SJCRH30 (cell line): ENCODE results near the gene NCS1. TPM values are rescaled to one million over a fixed set of nuclear protein-coding genes. Genes with fewer than 3 reads are reported as not detected.

Experiments
- DNase-seq, 2 experiments: peaks; one replicate each; pipeline ENCODE4 v3.0.0-alpha.2; 2015 to 2020
- H3K27ac ChIP-seq: fragments of 250-450 bp; sonication (Bioruptor Pico); 2 replicates; pipeline ENCODE4 v1.5.1; 2020; ENCODE audit warnings: mild to moderate bottlenecking, moderate library complexity
- H3K27me3 ChIP-seq: fragments of 250-450 bp; sonication (Bioruptor Pico); 2 replicates; pipeline ENCODE4 v1.5.1; 2020; ENCODE audit warnings: mild to moderate bottlenecking, moderate library complexity
- H3K36me3 ChIP-seq: fragments of 250-450 bp; sonication (Bioruptor Pico); 2 replicates; pipeline ENCODE4 v1.5.1; 2020; ENCODE audit warnings: mild to moderate bottlenecking, moderate library complexity
- H3K4me1 ChIP-seq: fragments of 250-450 bp; sonication (Bioruptor Pico); 2 replicates; pipeline ENCODE4 v1.5.1; 2020; ENCODE audit warnings: mild to moderate bottlenecking, moderate library complexity
- H3K4me3 ChIP-seq: fragments of 250-450 bp; sonication (Bioruptor Pico); 2 replicates; pipeline ENCODE4 v1.5.1; 2020; ENCODE audit warnings: mild to moderate bottlenecking, moderate library complexity
- H3K9me3 ChIP-seq: fragments of 250-450 bp; sonication (Bioruptor Pico); replicated peaks from 2 replicates; pipeline ENCODE4 v1.5.1; 2020; ENCODE audit warnings: mild to moderate bottlenecking, moderate library complexity
- total RNA-seq: library from RNA; depleted of rRNA; stranded (reverse); fragments of >200 nt; shearing (Covaris generic); gene quantifications from 2 replicates; pipeline ENCODE4 v1.2.3, GENCODE V29; 2014; rRNA removed

The NCS1 gene
- total RNA-seq, 1 experiment from 2014 or later, result 86.2 TPM

GRCh38 chr9:130285271-130285670 is 113.1 kb downstream of the NCS1 start:
- no peak for DNase-seq
- no peak overlapping the region for H3K4me3 ChIP-seq

GRCh38 chr9:130286072-130286770 is 114.0 kb downstream of the NCS1 start:
- Histone ChIP-seq H3K4me1 (peaks cover 51% of the 10 kb centered on the region), H3K27ac (no peak overlapping the region), H3K4me3 (no peak overlapping the region), H3K9me3 (no peaks in the 10 kb centered on the region), H3K36me3 (no peaks in the 10 kb centered on the region), H3K27me3 (no peaks in the 10 kb centered on the region; the same call in 1 of the 2 replicates)
- DNase-seq, result no peak

More at GRCh38 chr9:130285271-130285670, 113.1 kb downstream of the NCS1 start:
- H3K27ac ChIP-seq, result no peak overlapping the region
- H3K27me3 ChIP-seq, result no peaks in the 10 kb centered on the region; the same call in 1 of the 2 replicates
- H3K9me3 ChIP-seq, result no peaks in the 10 kb centered on the region
- H3K36me3 ChIP-seq, result no peaks in the 10 kb centered on the region
- peaks cover 43% of the 10 kb centered on the region for H3K4me1 ChIP-seq

Other genes starting within 250 kb of the NCS1 start
- 46.3 and 56.9 TPM in 2 replicates for gene FNBP1, start 129.2 kb upstream of the NCS1 start, total RNA-seq
- 33.2 and 35.2 TPM in 2 replicates for gene GPR107, start 118.5 kb upstream of the NCS1 start, total RNA-seq
- gene HMCN2, start 93.4 kb downstream of the NCS1 start, total RNA-seq, result 5.6 and 5.8 TPM in 2 replicates